ENCODE results near the gene VWCE.

VWCE gene

GRCh38 chr11:61280883-61281580 lies 14.1 kb downstream of the VWCE start:
- no peak for DNase-seq (ENCODE audit: low read depth in 2 of 2)

GRCh38 chr11:61279934-61280659 lies 15.0 kb downstream of the VWCE start:
- no peak for DNase-seq (ENCODE audit: low read depth in 2 of 2)

- no peak for DNase-seq (ENCODE audit: low read depth in 2 of 2)
Measured at GRCh38 chr11:61278001-61278470, 17.1 kb downstream of the VWCE start.

DNA sequence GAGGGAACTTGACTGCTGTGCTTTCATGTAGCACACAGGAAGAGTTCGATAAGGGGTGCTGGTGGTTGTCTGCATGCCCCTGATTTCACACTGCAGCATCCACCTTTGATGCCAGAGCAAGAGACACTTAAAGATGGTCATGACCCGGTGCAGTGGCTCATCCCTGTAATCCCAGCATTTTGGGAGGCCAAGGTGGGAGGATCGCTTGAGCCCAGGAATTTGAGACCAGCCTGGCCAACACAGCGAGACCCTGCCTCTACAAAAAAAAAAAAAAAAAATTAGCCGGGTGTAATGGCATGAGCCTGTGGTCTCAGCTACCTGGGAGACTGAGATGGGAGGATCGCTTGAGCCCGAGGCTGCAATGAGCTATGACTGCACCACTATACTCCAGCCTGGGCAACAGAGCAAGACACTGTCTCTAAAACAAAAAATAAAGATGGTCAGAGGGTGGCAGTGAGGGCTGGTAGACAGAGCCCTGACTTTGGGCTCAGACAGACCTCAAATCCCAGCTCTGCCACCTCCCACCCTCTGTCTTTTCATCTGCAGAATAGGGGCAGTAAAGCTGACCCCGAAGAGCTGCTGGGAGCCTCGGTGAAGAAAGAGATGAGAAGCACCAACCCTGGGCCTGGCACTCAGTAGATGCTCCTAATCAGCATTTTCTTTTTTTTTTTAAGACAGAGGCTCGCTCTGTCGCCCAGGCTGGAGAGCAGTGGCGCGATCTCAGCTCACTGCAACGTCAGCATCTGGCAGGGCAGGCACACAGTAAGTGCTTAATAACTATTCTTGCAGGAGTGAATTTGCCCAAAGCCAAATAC lies 17.7 kb downstream of the VWCE start:
- no peak for DNase-seq (ENCODE audit: low read depth in 2 of 2)

DNA sequence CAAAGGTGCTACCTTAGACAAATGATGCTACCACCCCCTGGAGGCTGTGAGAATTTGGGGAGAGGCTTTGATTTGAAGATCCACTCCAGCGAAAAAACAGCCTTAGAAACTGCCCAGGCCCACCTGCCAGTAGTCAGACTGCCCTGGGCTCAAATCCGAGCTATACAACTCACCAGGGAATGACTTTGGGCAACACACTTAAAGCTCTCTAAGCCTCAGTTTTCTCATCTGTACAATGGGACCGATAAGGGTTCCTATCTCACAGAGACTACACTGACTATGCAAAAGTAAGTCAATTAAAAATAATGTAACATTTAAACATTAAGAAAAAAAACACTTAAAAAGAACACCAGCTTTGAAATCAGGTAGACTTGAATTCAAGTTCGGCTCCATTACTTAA lies 19.9 kb downstream of the VWCE start:
- no peak for DNase-seq (ENCODE audit: low read depth in 2 of 2)

DNA sequence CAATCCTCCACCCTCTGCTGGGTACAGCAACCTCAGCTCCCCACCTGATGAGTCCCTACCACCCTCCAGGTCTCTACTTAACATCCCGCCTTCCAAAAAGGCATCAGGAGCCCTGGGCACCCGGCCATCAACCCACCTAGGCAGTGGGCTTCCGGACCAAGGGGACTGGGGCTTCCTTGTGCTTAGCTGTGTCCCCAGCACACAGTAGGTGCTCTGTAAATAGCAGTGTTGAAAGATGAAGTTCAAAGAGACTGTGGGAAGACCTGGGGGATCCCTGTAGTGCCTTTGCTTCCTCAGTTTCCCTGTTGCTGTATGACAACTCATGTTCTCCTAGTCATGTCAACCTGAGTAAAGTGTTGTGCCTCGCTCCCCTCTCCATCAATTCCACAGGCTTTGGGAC lies 21.0 kb downstream of the VWCE start:
- no peak for DNase-seq (ENCODE audit: low read depth in 2 of 2)

GRCh38 chr11:61273178-61274078 lies 21.7 kb downstream of the VWCE start:
- DNase-seq (ENCODE audit: low read depth in 2 of 2), result no peak

- DNase-seq (ENCODE audit: low read depth in 2 of 2), result no peak
Measured at GRCh38 chr11:61272731-61273130, 22.4 kb downstream of the VWCE start.

DNA sequence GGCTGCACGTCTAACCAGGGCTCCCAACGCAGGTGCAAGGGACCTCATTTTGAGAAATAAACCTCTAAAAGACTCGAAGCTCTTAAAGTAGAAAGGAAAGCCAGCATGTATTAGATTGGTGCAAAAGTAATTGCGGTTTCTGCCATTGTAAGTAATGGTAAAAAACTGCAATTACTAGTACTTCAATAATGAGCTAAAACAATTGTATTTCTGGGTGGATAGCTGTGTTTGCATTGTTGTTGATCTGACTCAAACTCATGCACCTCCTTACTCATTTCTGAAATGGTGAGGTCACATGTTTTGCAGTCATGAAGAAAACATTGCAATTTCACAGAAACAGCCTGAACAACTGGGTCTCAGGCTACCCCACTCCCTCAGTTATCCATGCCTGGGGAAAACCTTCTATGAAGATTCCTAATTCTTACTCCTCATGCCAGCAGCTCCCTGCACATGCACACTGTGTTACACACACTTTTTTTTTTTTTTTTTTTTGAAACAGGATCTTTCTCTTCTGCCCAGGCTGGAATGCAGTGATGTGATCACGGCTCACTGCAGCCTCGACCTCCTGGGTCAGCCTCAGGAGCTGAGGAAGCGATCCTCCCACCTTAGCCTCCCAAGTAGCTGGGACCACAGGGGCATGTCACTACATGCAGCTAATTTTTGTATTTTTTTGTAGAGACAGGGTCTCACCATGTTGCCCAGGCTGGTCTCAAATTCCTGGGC lies 24.6 kb downstream of the VWCE start:
- no peak for DNase-seq (ENCODE audit: low read depth in 2 of 2)

GRCh38 chr11:61268588-61269250 lies 26.4 kb downstream of the VWCE start:
- DNase-seq (ENCODE audit: low read depth in 2 of 2), result no peak

DNA sequence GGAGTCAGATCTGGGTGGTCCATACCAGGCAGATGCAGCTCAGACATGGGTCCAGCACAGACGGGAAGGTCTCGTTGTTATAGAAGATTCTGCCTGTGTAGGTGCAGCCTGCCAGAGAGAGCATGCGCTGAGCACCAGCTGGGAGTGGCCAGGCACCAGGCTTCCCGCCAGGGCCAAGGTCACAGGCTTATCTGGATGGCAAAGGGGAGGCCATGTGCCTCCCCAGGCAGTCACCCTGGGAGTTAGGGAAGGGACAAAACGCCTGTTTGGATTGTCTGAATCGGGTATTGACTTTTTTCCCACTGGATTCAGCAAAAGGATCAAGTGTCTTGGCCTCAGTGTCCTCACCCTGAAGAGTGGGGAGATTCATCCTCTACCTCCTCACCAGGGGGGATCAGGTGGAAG lies 27.7 kb downstream of the VWCE start:
- no peak for DNase-seq (ENCODE audit: low read depth in 2 of 2)

GRCh38 chr11:61266602-61267001 lies 28.5 kb downstream of the VWCE start:
- DNase-seq (ENCODE audit: low read depth in 2 of 2), result no peak

- no peak for DNase-seq (ENCODE audit: low read depth in 2 of 2)
Measured at GRCh38 chr11:61265357-61265756, 29.8 kb downstream of the VWCE start.

DNA sequence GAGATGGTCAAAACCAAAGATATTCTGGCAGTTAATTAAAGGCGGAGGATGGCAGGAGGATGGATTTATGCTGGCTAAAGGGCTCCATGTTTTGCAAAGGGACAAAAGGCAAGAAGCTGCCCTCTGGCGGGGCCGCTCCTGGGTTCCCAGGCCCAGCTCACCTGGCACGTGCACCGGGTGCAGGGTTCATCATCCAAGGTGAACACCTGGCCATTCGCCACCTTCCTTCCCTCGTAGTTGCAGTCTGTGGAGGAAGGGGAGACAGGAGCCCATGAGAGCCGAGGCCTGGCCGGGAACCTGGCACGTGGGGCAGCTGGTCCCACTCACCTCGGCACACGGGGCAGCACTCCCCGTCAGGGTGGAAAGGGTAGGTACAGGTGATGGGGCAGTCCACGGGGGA lies 30.3 kb downstream of the VWCE start:
- DNase-seq (ENCODE audit: low read depth in 2 of 2), result no peak

GRCh38 chr11:61264371-61264770 lies 30.7 kb downstream of the VWCE start:
- no peak for DNase-seq (ENCODE audit: low read depth in 2 of 2)

DNA sequence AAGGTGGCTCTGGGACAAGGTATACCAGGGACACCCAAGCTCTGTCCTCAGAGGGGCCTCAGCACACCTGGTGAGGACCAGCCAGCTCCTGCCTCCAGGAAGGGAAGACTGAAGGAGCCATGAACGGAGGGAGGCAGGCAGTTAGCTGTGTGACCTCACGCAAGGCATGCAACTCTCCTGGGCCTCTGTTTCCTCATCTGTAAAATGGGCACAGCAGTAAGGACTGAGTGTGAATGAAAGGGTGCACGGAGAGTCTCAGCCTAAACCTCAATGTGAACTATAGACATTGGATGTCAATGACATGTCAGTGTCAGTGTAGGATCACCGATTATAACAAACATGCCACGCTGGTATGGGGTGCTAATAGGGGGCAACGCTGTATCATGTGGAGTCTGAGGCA lies 35.8 kb downstream of the VWCE start:
- DNase-seq (ENCODE audit: low read depth in 2 of 2), result no peak

DNA sequence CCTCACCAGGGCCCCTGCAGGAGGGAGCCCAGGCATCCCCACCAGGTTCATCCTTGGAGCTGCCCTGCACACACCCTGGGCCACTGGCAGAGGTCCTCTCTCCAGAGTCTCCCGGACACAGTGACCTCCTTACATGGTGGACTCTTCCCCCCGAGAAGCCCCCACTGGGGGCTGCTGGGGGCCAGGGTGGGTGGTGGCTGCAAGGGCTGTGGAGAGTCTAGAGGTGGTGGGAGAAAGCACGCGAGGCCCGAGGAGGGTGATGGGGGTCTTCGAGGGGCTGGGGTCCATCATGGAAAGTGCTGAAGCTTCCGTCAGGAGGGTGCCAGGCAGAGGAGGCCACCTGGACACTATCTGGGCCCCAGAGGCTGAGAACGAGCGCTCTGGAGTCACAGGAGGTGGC lies 36.6 kb downstream of the VWCE start:
- DNase-seq (ENCODE audit: low read depth in 2 of 2), result no peak

- no peak for DNase-seq (ENCODE audit: low read depth in 2 of 2)
Measured at GRCh38 chr11:61256710-61257482, 38.2 kb downstream of the VWCE start.

DNA sequence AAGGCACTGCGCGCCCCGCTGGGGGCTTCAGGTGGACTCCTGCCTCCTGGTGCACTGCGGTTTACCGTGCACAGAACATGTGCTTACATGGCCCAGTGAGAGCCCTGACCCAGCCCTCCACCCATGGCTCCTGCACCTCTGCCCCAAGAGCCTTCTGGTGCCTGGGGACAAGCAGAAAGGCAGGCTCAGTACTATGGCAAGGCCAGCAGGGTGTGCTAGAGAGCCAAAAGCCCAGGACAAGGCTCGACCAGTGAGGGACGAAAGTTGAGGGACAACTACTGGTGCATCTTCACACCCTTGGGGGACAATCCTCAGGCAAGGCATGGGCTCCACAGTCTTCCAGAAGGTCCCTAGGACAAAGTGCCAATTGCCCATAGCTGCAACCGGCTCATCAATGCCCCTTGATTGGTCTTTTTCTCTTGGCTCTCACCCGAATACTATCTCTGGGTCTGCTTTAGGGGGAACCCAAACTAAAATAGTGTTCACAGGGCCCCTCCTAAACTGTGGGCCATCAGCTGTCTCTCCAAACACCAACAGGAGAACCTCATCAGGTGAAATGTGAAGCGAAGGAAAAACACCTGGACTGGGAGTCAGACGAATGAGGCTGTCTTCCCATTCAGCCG lies 40.6 kb downstream of the VWCE start:
- peak; percentile 46 to 59 for DNase-seq (ENCODE audit: low read depth in 2 of 2)
